NCI-H1105 treated with DMSO at 0.1 percent for 48 hours (cell line): ENCODE data around the gene NOP9.

ENCODE experiments used
- DNase-seq: peaks from one replicate; lab custom pipeline; 2025; lab: John Stamatoyannopoulos, UW

Gene NOP9

GRCh38 chr14:24283796-24284460, 15.7 kb upstream of the NOP9 start:
- no peak for DNase-seq

- no peak for DNase-seq
Measured at GRCh38 chr14:24284501-24285035, 15.1 kb upstream of the NOP9 start.

- DNase-seq = no peak
Measured at GRCh38 chr14:24285351-24285750, 14.3 kb upstream of the NOP9 start.

GRCh38 chr14:24286996-24287395, 12.7 kb upstream of the NOP9 start:
- no peak for DNase-seq

- DNase-seq = no peak
Measured at GRCh38 chr14:24289649-24290280, 9.9 kb upstream of the NOP9 start.

- DNase-seq = no peak
Measured at GRCh38 chr14:24290746-24291145, 8.9 kb upstream of the NOP9 start.

- no peak for DNase-seq
Measured at GRCh38 chr14:24291446-24292117, 8.1 kb upstream of the NOP9 start.

- no peak for DNase-seq
Measured at GRCh38 chr14:24292118-24292807, 7.4 kb upstream of the NOP9 start.

GRCh38 chr14:24293525-24293924, 6.1 kb upstream of the NOP9 start:
- DNase-seq = no peak

GRCh38 chr14:24296341-24297157, 3.1 kb upstream of the NOP9 start:
- peak; percentile 57 for DNase-seq

GRCh38 chr14:24297190-24297964, 2.3 kb upstream of the NOP9 start:
- DNase-seq = peak; percentile 25

- no peak for DNase-seq
Measured at GRCh38 chr14:24298892-24299254, 777 bp upstream of the NOP9 start.

- no peak for DNase-seq
Measured at GRCh38 chr14:24300326-24300980, 803 bp downstream of the NOP9 start.

- no peak for DNase-seq
Measured at GRCh38 chr14:24304019-24304387, 4.4 kb downstream of the NOP9 start.

- no peak for DNase-seq
Measured at GRCh38 chr14:24307156-24307574, 7.5 kb downstream of the NOP9 start.

- DNase-seq = peak; percentile 38
Measured at GRCh38 chr14:24307575-24308341, 8.1 kb downstream of the NOP9 start, which contains the start of gene CIDEB. Gene CIDEB, minus strand, starts transcription at chr14:24307977. Its CDS starts 119 bp downstream, at chr14:24307858.

- DNase-seq = no peak
Measured at GRCh38 chr14:24308342-24309124, 8.9 kb downstream of the NOP9 start.

GRCh38 chr14:24309538-24310264, 10.1 kb downstream of the NOP9 start, which contains the start of gene LTB4R2:
Gene LTB4R2, plus strand, starts transcription at chr14:24310140. Its CDS starts 525 bp downstream, at chr14:24310665.
- no peak for DNase-seq
